ENCODE results near the gene CLHC1. TPM values are rescaled to one million over a fixed set of nuclear protein-coding genes. Genes with fewer than 3 reads are reported as not detected.

The CLHC1 gene
- total RNA-seq, 1 donor from 2014 or later = 25.0 TPM

GRCh38 chr2:55225481-55226020, 6.5 kb downstream of the CLHC1 start:
- TF ChIP-seq CTCF (conservative IDR thresholded peaks at IDR 0.05) = no peak
- Mint-ChIP-seq H3K9me3 (no peaks in the 10 kb centered on the region), H3K27me3 (no peaks in the 10 kb centered on the region), H3K36me3 (peaks cover 19% of the 10 kb centered on the region), H3K4me1 (ENCODE audit: unreplicated experiment) (peaks cover 26% of the 10 kb centered on the region), H3K4me3 (no peak overlapping the region), H3K27ac (no peak overlapping the region)
- DNase-seq (ENCODE audit: extremely low spot score, unreplicated experiment) = no peak

- Mint-ChIP-seq H3K27me3 (no peaks in the 10 kb centered on the region), H3K4me3 (no peak overlapping the region), H3K9me3 (no peaks in the 10 kb centered on the region), H3K4me1 (ENCODE audit: unreplicated experiment) (peaks cover 20% of the 10 kb centered on the region), H3K36me3 (peaks cover 19% of the 10 kb centered on the region), H3K27ac (no peak overlapping the region)
- TF ChIP-seq CTCF (conservative IDR thresholded peaks at IDR 0.05) = no peak
- no peak for DNase-seq (ENCODE audit: extremely low spot score, unreplicated experiment)
Measured at GRCh38 chr2:55224761-55225261, 7.3 kb downstream of the CLHC1 start.

- H3K27ac Mint-ChIP-seq = peak overlapping the region; percentile 39
- no peaks in the 10 kb centered on the region for H3K9me3 Mint-ChIP-seq
- H3K4me3 Mint-ChIP-seq = peak overlapping the region; percentile 83
- peaks cover 16% of the 10 kb centered on the region for H3K4me1 Mint-ChIP-seq (ENCODE audit: unreplicated experiment)
- H3K27me3 Mint-ChIP-seq = no peaks in the 10 kb centered on the region
- no peak for TF ChIP-seq CTCF (conservative IDR thresholded peaks at IDR 0.05)
- DNase-seq (ENCODE audit: extremely low spot score, unreplicated experiment) = no peak
- H3K36me3 Mint-ChIP-seq = peaks cover 16% of the 10 kb centered on the region
Measured at GRCh38 chr2:55223958-55224760, 7.9 kb downstream of the CLHC1 start.

GRCh38 chr2:55213822-55214221, 18.3 kb downstream of the CLHC1 start:
- H3K4me1 Mint-ChIP-seq (ENCODE audit: unreplicated experiment) = no peaks in the 10 kb centered on the region
- no peak overlapping the region for H3K4me3 Mint-ChIP-seq
- H3K27ac Mint-ChIP-seq = no peak overlapping the region
- no peaks in the 10 kb centered on the region for H3K27me3 Mint-ChIP-seq
- no peak for TF ChIP-seq CTCF (conservative IDR thresholded peaks at IDR 0.05)
- peaks cover 4% of the 10 kb centered on the region for H3K36me3 Mint-ChIP-seq
- H3K9me3 Mint-ChIP-seq = no peaks in the 10 kb centered on the region
- no peak for DNase-seq (ENCODE audit: extremely low spot score, unreplicated experiment)

- Mint-ChIP-seq H3K27ac (no peak overlapping the region), H3K4me3 (no peak overlapping the region), H3K4me1 (ENCODE audit: unreplicated experiment) (no peaks in the 10 kb centered on the region), H3K36me3 (peaks cover 60% of the 10 kb centered on the region), H3K9me3 (peaks cover 6% of the 10 kb centered on the region), H3K27me3 (no peaks in the 10 kb centered on the region)
- no peak for DNase-seq (ENCODE audit: extremely low spot score, unreplicated experiment)
- TF ChIP-seq CTCF (conservative IDR thresholded peaks at IDR 0.05) = no peak
Measured at GRCh38 chr2:55204950-55205349, 27.1 kb downstream of the CLHC1 start.

All from type B pancreatic cell (in vitro differentiated cells).